ENCODE results near the gene NARF. TPM values are rescaled to one million over a fixed set of nuclear protein-coding genes. Genes with fewer than 3 reads are reported as not detected.

The NARF gene
- total and polyA plus RNA-seq, 2 experiments from 2014 or later: 66.1 to 67.1 TPM

GRCh38 chr17:82424001-82424862, 34.3 kb upstream of the NARF start:
- H3K27me3 ChIP-seq (ENCODE audit: insufficient read depth): no peaks in the 10 kb centered on the region
- H3K9me2 ChIP-seq (ENCODE audit: insufficient read depth): no peaks in the 10 kb centered on the region
- H2AFZ ChIP-seq: no peak overlapping the region
- Mint-ChIP-seq H3K36me3 (ENCODE audit: low read depth) (peaks cover 46% of the 10 kb centered on the region), H3K4me3 (no peak overlapping the region), H3K4me1 (no peaks in the 10 kb centered on the region; the same call in 2 of the 3 replicates), H3K9me3 (peaks cover 25% of the 10 kb centered on the region), H3K27ac (no peak overlapping the region), H3K27me3 (ENCODE audit: insufficient read depth, low read depth, poor library complexity) (peaks cover 22% of the 10 kb centered on the region)
- peak overlapping the region; percentile 26; the same call in 1 of the 2 replicates for H3K27ac ChIP-seq (ENCODE audit: low read depth)
- ATAC-seq (peak; percentile 85), DNase-seq (ENCODE audit: low spot score) (peak; percentile 86)
- H3F3A ChIP-seq (replicated peaks; ENCODE audit: low read depth): no peaks in the 10 kb centered on the region; the same call in none of the 2 replicates
- H3K79me2 ChIP-seq (replicated peaks; ENCODE audit: insufficient read depth): no peaks in the 10 kb centered on the region
- no peaks in the 10 kb centered on the region; the same call in 1 of the 2 replicates for H4K20me1 ChIP-seq (replicated peaks; ENCODE audit: insufficient read depth)
- H3K36me3 ChIP-seq (ENCODE audit: insufficient read depth): no peaks in the 10 kb centered on the region
- no peak for TF ChIP-seq ETS1 (IDR thresholded peaks at IDR 0.05)
- no peak for TF ChIP-seq ZNF331 (CRISPR knock-in tag; IDR thresholded peaks at IDR 0.05; ENCODE audit: low read depth)
- no peak for TF ChIP-seq POLR2AphosphoS5 (IDR thresholded peaks at IDR 0.05; ENCODE audit: low read depth)
- peak; percentile 54; the same call in 1 of the 2 replicates for TF ChIP-seq ZNF462 (CRISPR knock-in tag; IDR thresholded peaks at IDR 0.05)
- no peak for TF ChIP-seq JUNB (IDR thresholded peaks at IDR 0.05; ENCODE audit: unreplicated experiment)
- no peak for TF ChIP-seq REST (IDR thresholded peaks at IDR 0.05; ENCODE audit: unreplicated experiment)
- no peak for TF ChIP-seq EZH2phosphoT487 (IDR thresholded peaks at IDR 0.05; ENCODE audit: unreplicated experiment)
- TF ChIP-seq ZNF114 (CRISPR knock-in tag; IDR thresholded peaks at IDR 0.05): no peak
- TF ChIP-seq CTCF (conservative IDR thresholded peaks at IDR 0.05; ENCODE audit: low read depth in 2 of 2): peak; percentile 73 to 98
- TF ChIP-seq NANOG (IDR thresholded peaks at IDR 0.05; ENCODE audit: borderline replicate concordance): no peak
- no peak for TF ChIP-seq CREB1 (CRISPR knock-in tag; IDR thresholded peaks at IDR 0.05; ENCODE audit: low read depth)
- TF ChIP-seq EZH2 (IDR thresholded peaks at IDR 0.05; ENCODE audit: low read depth, unreplicated experiment): no peak
- no peak for TF ChIP-seq STAT1 (IDR thresholded peaks at IDR 0.05; ENCODE audit: unreplicated experiment)
- peaks cover 2% of the 10 kb centered on the region for H3K4me1 ChIP-seq (ENCODE audit: insufficient read depth)
- no peak overlapping the region for H3K4me3 ChIP-seq
- no peak overlapping the region for H3K4me2 ChIP-seq
